NOMO-1 treated with dmso at 0.1 percent for 144 hours (cell line): Measurements from ENCODE around the gene S1PR4.
A peak's percentile ranks its signal among the peaks of the same experiment; 100 is the strongest.

Experiments
- DNase-seq: peaks from one replicate; lab custom pipeline; 2025; ENCODE audit not compliant: unreplicated experiment; lab: John Stamatoyannopoulos, UW

Gene S1PR4, protein sequence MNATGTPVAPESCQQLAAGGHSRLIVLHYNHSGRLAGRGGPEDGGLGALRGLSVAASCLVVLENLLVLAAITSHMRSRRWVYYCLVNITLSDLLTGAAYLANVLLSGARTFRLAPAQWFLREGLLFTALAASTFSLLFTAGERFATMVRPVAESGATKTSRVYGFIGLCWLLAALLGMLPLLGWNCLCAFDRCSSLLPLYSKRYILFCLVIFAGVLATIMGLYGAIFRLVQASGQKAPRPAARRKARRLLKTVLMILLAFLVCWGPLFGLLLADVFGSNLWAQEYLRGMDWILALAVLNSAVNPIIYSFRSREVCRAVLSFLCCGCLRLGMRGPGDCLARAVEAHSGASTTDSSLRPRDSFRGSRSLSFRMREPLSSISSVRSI

GRCh38 chr19:3178377-3178972 is at the start of gene S1PR4:
Gene S1PR4, plus strand, starts transcription at chr19:3178769. Its CDS starts 24 bp downstream, at chr19:3178793.
- DNase-seq, result peak; percentile 60

- DNase-seq, result no peak
These were observed 49.5 kb upstream of the S1PR4 start for GRCh38 chr19:3129112-3129511.

DNA sequence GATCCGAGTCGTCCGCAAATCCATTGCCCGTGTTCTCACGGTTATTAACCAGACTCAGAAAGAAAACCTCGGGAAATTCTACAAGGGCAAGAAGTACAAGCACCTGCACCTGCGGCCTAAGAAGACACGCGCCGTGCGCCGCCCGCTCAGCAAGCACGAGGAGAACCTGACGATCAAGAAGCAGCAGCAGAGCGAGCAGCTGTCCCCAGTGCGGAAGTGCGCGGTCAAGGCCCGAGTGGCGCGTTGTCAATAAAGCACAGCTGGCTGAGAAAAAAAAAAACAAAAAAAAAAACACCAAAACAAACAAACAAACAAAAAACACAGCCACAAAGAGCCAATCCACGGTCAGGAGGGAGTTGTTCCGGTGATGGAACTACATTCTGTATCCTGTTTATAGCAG is 47.4 kb upstream of the S1PR4 start:
- DNase-seq, result no peak

DNA sequence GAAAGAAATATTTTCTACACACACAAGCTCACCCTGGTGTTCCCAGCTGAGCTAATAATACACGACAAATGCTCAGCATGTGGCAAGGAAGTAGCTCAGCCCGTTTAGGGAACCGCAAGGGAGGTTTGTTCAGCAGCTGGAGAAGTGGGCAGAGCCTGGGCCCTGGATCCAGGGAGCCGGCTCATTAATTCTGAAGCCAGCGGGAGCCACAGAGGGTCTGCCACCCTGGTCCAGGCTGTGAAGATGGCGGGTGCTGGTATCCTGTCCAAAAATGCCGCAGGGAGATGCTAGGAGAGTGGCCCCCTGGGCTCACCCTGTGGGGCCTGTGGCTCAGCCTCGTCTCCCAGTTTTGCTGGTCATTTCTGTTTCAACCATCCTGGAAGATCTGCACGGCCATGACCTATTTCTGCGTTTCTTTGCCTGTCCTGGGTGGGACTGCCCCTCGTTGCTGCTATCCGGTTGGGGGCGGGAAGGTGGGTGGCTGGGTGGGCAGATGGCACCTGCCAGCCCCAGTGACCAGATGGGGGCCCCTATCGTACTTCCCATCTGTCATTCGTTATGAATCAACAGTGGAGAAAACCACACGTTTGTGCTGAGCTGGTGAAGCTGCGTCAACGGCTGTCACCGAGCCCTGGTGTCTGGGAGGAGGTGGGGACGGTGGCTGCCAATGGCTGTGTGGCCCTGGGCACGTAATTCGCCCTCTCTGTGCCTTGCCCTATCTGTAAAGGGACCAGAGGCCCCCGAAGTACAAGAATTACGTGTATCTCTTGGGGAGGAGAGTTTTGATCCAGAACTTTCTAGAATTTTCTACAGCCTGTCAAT is 45.4 kb upstream of the S1PR4 start:
- peak; percentile 86 for DNase-seq

DNA sequence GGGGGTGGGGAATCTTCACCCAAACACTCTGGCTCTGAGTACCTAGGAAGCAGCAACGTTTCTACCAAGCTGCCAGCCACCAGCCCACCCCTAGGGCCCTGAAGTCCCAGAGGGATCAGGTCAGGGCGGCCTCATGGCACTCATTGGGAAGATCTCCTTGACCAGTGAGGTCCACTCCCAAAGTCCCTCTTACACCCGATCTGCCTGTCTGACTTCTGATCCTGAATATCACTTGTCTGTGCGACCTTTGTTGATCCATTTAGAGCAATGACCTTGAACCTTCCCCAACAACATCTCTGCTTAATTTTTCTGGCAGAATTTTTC is 44.8 kb upstream of the S1PR4 start:
- DNase-seq, result no peak

DNA sequence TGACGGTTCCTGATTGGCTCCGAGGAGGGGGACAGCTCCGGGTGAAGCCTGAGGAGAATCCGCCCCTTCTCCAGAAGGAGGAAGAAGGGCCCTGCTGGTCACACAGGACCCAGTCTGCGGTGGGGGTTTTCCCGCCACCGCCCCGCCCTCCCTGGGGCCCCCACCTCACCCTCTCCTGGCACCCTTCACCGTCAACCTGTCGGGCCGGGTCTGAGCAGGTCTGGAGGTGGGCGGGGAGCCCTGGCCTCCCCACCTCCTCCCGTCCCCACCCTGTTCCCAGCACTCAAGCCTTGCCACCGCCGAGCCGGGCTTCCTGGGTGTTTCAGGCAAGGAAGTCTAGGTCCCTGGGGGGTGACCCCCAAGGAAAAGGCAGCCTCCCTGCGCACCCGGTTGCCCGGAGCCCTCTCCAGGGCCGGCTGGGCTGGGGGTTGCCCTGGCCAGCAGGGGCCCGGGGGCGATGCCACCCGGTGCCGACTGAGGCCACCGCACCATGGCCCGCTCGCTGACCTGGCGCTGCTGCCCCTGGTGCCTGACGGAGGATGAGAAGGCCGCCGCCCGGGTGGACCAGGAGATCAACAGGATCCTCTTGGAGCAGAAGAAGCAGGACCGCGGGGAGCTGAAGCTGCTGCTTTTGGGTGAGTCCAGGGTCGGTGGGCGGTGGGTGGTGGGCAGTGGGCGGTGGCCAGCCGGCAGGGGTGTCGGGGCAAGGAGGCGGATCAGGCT is 42.4 kb upstream of the S1PR4 start, which contains the start of gene GNA15:
Gene GNA15 (plus strand): TSS at position 73 of the 723 bp plus-strand sequence. CDS start 418 bp downstream, at position 491.
- peak; percentile 42 for DNase-seq

DNA sequence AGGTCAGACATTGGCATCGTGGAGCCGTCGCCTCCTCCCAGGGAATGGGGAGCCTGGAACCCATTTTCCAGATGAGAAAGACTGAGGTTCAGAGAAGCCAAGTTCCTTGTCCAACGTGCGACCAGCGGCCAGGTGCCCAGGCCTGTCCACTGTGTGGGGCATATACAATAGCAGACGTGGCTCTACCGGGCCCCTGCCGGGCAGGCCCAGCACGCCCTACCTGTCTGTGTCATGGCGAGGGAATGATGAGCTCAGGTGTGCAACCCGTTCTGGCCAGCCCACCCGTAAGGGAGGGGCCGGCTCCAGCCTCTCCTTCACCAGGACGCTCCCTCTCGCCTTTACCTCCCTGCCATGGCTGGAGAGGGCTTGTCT is 41.9 kb upstream of the S1PR4 start:
- DNase-seq, result no peak

- no peak for DNase-seq
These were observed 41.5 kb upstream of the S1PR4 start for GRCh38 chr19:3137119-3137518.

GRCh38 chr19:3138268-3138667 is 40.3 kb upstream of the S1PR4 start:
- no peak for DNase-seq

DNA sequence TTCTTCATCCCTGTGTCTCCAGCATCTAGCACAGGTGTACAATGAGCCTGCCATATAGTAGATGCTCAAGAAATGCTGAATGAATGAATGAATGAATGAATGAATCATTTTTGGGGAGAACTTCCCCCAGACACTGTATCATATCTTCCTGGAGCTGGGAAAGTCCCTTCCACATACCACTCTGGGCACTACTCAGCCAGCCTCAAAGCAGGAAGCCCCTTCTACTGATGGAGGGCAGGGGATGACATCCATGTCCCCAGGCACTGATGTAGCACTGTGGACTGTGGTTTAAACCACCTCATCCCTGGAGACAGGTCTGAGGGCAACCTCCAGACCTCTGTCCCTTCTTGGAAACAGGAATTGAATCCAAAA is 37.9 kb upstream of the S1PR4 start:
- DNase-seq, result no peak

DNA sequence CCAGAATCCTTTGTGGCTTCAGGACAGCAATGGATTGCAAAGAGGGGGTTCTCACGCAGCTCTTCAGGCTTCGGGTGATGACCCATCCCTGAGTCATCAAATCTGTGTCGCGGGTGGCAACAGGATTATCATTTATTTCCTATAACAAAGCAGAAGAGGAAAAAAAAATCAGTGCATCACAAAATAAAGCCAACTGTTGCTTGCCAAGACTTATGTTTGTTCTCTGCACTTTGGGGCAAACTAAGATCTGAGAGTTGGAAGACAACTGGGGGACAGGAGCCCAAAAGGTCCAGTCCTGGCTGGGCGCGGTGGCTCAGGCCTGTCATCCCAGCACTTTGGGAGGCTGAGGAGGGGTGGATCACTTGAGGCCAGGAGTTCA is 36.3 kb upstream of the S1PR4 start:
- DNase-seq, result peak; percentile 40

DNA sequence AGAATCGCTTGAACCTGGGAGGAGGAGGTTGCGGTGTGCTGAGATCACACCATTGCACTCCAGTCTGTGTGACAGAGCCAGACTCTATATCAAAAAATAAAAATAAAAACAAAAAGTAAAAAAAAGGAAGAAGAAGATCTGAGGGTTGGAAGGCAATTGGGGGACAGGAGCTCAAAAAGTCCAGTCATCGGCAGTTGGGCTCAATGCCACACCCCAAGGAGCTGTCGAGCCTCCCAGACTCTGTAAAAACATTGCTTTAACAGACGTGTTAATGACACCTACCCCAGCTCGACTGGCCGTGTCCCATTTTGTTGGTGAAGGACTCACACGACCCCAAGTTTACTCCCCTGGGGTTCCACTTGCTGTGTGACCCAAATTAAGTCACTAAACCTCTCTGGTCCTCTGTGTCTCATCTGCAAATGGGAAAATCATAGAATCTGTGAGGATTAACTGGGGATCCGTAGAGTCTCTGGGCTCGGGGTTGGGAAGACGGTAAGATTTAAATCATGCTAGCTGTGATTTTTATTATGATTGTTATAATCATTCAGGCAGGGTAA is 35.7 kb upstream of the S1PR4 start:
- DNase-seq, result no peak

- peak; percentile 89 for DNase-seq
These were observed 32.5 kb upstream of the S1PR4 start for GRCh38 chr19:3145909-3146676.

DNA sequence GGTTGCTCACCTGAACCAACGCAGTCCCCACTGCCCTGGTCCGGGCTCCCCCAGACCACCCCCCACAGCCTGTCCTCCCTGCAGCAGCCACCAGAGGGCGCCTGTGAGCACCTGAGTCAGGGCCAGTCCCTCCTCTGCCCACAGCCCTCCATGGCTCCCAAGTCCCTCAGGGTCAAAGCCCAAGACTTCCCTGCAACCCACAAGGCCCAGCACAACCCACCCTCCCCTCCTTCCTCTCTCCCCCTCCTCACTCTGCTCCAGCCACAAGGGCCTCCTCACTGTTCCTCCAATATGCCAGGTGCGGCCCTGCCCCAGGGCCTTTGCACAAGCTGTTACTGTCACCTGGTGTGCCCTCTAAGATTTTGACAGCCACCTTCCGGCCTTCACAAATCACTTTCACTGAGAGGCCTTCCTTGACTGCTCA is 31.9 kb upstream of the S1PR4 start:
- no peak for DNase-seq

GRCh38 chr19:3148503-3148902 is 30.1 kb upstream of the S1PR4 start:
- no peak for DNase-seq

DNA sequence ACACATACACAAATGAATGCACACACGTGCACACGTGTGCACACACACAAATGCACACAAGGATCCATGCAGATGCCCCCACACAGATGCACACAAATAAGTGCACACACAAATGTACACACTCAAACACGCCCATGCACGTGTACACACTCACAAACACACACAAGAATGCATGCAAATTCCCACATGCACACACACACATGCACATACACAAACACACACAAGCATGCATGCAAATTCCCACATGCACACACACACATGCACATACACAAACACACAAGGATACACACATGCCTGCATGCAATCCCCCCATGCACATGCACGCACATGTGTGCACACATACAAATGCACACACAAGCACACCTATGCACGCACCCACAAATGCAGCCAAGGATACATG is 29.5 kb upstream of the S1PR4 start:
- no peak for DNase-seq

DNA sequence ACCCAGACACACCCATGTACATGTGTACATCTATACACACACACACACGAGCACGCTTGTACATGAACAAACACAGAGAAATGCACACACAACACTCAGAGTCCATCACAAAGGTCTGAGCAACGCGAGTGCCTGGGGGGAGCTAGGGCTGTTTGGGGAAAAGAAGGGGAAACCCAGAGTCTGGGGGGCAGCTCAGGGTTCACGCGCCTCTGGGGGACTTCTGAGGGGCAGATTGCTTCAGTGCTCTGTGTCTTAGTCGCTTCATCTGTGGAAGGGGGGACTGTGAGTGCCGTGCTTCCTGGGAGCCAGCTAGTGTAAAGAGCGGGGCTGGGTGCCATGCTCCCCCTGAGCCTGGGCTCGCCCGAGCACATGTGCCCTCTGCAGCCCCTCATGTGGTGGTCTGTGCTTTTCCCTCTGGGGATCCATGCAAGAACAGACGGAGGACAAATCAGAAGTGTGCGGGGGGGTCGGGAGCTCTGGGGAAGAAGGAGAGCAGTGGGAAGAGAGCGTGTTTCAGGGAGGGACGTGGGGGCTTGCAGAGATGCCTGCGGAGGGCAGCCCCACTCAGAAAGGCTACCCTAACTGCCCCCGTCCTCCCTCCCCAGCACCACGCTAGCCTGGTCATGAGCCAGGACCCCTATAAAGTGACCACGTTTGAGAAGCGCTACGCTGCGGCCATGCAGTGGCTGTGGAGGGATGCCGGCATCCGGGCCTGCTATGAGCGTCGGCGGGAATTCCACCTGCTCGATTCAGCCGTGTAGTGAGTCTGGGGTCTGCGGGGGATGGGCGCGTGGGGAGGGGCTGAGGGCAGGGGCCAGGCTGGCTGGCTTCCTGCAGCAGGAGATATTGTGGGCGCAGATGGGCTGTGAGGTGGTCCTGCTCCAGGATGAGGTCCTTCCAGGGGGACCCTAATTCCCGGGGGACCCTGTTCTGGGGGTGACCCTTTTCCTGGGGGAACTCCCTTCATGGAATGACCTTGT is 28.8 kb upstream of the S1PR4 start:
- no peak for DNase-seq

- DNase-seq, result no peak
These were observed 27.7 kb upstream of the S1PR4 start for GRCh38 chr19:3150739-3151329.
